Kidney epithelial cell (primary cell): ENCODE data around the gene IL27RA. TPM values are rescaled to one million over a fixed set of nuclear protein-coding genes. Genes with fewer than 3 reads are reported as not detected.
"Not testable (repeated sequence)": the region's sequence is repeated elsewhere in the genome, so short reads cannot be mapped to it uniquely, and the experiment has no call there.

Experiments
- DNase-seq: peaks from one replicate; pipeline ENCODE4 v3.0.0-alpha.2; 2010; ENCODE audit warnings: low read depth
- H3K27me3 ChIP-seq: 2 replicates; pipeline ENCODE4 v1.6.0; 2011; ENCODE audit warnings: low read length; ENCODE audit not compliant: control insufficient read depth, insufficient read depth
- H3K36me3 ChIP-seq: 2 replicates; pipeline ENCODE4 v1.5.1; 2011; ENCODE audit warnings: low read length; ENCODE audit not compliant: control insufficient read depth, insufficient read depth
- H3K4me3 ChIP-seq: 2 replicates; pipeline ENCODE4 v1.5.1; 2011; ENCODE audit warnings: low read depth, mild to moderate bottlenecking, control low read depth, low read length
- CTCF ChIP-seq: IDR thresholded peaks from 2 replicates; pipeline ENCODE4 v1.5.1; 2011; ENCODE audit warnings: mild to moderate bottlenecking, moderate library complexity, low read length, control low read depth, inconsistent platforms; ENCODE audit not compliant: insufficient read depth, poor library complexity, severe bottlenecking
- total RNA-seq: library from RNA; depleted of rRNA; stranded (reverse); fragments of >200 nt; gene quantifications from 2 replicates; pipeline ENCODE4 v1.2.3, GENCODE V29; 2015

The IL27RA gene
- total RNA-seq, 1 donor from 2014 or later, result 4.1 TPM

DNA sequence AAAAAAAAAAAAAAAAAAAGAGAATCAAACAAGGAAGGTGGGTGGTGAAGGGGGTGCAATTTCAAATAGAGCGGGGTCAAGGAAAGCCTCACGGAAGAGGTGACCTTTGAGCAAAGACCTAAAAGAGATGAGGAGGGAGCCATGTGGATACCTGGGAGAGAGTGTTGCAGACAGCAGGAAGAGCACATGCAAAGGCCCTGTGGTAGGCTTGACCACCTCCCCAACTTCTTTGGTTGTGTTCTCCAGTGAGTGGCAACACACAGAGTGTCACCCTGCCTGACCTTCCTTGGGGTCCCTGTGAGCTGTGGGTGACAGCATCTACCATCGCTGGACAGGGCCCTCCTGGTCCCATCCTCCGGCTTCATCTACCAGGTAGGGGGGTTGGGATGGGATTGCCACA, 18.9 kb downstream of the IL27RA start:
- peaks cover 2% of the 10 kb centered on the region for H3K27me3 ChIP-seq
- TF ChIP-seq CTCF, result no peak
- no peak for DNase-seq
- H3K36me3 ChIP-seq, result peaks cover 1% of the 10 kb centered on the region
- no peak overlapping the region for H3K4me3 ChIP-seq

GRCh38 chr19:14050961-14051360, 19.4 kb downstream of the IL27RA start:
- DNase-seq, H3K4me3 ChIP-seq, H3K27me3 ChIP-seq, H3K36me3 ChIP-seq: not testable (repeated sequence)

DNA sequence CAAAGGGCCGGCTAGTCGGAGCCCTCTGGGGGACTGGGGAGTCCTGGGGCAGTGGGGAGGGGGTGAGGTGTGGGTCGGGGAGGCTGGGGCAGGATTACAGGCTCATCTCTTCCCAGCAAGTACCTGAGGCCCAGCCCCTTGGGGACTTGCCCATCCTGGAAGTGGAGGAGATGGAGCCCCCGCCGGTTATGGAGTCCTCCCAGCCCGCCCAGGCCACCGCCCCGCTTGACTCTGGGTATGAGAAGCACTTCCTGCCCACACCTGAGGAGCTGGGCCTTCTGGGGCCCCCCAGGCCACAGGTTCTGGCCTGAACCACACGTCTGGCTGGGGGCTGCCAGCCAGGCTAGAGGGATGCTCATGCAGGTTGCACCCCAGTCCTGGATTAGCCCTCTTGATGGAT, 20.4 kb downstream of the IL27RA start:
- TF ChIP-seq CTCF, result no peak

DNA sequence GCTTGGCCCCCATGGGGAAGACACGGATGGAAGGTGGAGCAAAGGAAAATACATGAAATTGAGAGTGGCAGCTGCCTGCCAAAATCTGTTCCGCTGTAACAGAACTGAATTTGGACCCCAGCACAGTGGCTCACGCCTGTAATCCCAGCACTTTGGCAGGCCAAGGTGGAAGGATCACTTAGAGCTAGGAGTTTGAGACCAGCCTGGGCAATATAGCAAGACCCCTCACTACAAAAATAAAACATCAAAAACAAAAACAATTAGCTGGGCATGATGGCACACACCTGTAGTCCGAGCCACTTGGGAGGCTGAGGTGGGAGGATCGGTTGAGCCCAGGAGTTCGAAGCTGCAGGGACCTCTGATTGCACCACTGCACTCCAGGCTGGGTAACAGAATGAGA, 20.9 kb downstream of the IL27RA start:
- no peak for TF ChIP-seq CTCF
- H3K27me3 ChIP-seq, result peaks cover 2% of the 10 kb centered on the region
- no peak overlapping the region for H3K4me3 ChIP-seq
- DNase-seq, result no peak
- H3K36me3 ChIP-seq, result peaks cover 1% of the 10 kb centered on the region

More for the DNA sequence above, 20.4 kb downstream of the IL27RA start:
- peaks cover 1% of the 10 kb centered on the region for H3K36me3 ChIP-seq
- H3K4me3 ChIP-seq, result no peak overlapping the region
- H3K27me3 ChIP-seq, result peaks cover 2% of the 10 kb centered on the region
- no peak for DNase-seq

GRCh38 chr19:14053032-14053431, 21.5 kb downstream of the IL27RA start:
- Histone ChIP-seq H3K27me3 (peaks cover 3% of the 10 kb centered on the region), H3K36me3 (peaks cover 1% of the 10 kb centered on the region), H3K4me3 (no peak overlapping the region)
- DNase-seq, result no peak
- TF ChIP-seq CTCF, result no peak

- no peak for DNase-seq
- Histone ChIP-seq H3K4me3 (no peak overlapping the region), H3K27me3 (peaks cover 8% of the 10 kb centered on the region), H3K36me3 (peaks cover 1% of the 10 kb centered on the region)
- no peak for TF ChIP-seq CTCF
Measured at GRCh38 chr19:14053500-14053899, 21.9 kb downstream of the IL27RA start.
